Stimulated activated CD4-positive, alpha-beta T cell treated with anti-CD3 and anti-CD28 coated beads, Interleukin-1b, Interleukin-23, amount 100 ng/mL, for 24 hours (primary cell): ENCODE measurements around the gene CD300C.
A peak's percentile ranks its signal among the peaks of the same experiment; 100 is the strongest.
"Not testable (repeated sequence)": the region's sequence is repeated elsewhere in the genome, so short reads cannot be mapped to it uniquely, and the experiment has no call there.

Experiments
- DNase-seq, 4 experiments: peaks; one replicate each; pipeline ENCODE4 v3.0.0-alpha.2; 2020; ENCODE audit warnings: low read depth in 4 of 4, low spot score in 1 of 4

Gene CD300C

DNA sequence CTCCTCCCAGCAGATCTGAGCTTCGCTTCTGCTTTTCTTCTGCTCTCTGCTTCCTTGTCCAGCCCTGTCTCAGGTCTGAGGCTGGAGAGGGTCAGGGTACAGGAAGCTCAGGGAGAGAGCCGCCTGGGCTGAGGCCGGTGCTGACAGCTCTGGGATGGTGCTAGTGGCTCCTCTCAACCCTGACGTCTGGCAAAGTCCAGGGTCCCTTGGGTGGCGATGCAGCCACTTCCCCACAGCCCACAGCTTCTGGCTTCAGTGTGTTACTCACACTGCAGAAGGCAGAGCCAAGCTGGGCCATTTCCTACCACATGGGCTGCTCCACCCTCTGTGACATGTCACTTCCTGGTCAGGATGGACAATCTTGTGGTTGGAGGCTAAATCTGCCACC, at the start of gene CD300C:
Gene CD300C, minus strand, starts transcription at position 273 of the 388 bp plus-strand sequence. CDS start 333 bp downstream, outside the sequence.
- DNase-seq: no peak

DNA sequence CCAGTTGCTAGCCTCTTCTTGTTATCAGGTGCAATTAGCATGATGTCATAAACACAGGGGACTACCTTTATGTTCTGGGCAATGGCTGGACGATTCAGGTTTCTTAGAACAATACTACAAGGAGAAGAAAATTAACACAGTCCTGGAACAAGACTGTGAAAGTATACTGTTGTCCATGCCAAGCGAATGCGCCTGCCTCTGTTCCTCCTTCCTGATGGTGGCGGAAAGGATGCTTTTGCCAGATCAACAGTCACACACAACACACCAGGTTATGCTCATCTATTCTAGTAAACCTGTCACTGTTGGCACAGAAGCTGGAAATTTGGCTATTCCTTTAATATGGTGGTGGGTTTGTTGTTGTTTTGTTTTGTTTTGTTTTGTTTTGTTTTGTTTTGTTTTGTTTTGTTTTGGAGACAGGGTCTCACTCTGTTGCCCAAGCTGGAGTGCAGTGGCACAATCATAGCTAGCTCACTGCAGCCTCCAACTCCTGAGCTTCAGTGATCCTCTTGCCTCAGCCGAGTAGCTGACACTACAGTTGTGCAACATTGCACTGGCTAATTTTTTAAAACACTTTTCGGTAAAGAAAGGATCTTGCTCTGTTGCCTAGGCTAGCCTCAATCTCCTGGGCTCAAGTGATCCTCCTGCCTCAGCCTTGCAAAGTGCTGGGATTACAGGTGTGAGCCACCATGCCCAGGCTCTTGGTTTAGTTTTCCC, 49.3 kb upstream of the CD300C start:
- DNase-seq: no peak

DNA sequence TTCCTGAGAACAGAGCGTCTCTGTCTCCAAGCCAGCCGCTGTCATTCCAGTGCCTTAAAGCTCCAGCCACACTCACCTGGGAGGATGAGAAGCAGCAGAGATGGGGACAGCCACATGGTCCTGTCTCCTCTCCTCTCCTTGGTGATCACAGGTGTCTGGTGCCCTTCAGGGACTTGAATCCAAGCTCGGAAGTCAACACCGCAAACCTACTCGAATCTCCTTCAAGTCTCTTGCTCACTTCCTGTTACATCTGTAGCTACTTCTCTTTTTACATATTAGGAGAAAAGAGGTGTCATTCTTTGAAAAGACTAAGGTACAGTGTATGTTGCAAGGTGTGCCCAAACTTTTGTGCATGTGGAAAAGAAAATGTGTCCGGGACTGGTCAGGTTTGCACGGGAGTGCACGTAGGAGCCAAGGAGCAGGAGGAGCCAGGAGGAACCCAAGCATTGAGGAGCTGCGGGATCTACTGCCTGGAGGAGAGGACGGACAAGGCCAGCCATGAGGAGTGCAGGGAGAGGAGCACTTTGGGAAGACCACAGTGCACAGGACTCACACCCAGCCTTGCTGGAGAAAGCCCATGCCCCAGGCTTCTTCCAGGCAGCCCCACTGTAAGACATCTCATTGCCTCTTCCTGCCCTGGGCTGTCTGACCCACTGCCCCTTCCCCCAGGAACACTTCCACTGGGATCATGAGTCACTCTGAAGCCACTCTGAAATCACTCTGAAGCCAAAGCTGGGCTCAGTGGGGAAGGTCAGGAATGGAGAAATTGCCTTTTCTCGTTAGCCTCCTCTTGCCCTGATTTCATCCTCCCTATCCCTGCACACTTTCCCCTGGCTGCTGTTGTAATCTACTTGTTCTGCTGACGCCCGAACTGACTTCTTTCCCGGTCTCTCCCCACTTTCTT, 46.4 kb upstream of the CD300C start, which contains the start of gene CD300LD:
Gene CD300LD, minus strand, starts transcription at position 197 of the 904 bp plus-strand sequence. Its CDS starts 81 bp downstream, at position 116.
- no peak for DNase-seq

DNA sequence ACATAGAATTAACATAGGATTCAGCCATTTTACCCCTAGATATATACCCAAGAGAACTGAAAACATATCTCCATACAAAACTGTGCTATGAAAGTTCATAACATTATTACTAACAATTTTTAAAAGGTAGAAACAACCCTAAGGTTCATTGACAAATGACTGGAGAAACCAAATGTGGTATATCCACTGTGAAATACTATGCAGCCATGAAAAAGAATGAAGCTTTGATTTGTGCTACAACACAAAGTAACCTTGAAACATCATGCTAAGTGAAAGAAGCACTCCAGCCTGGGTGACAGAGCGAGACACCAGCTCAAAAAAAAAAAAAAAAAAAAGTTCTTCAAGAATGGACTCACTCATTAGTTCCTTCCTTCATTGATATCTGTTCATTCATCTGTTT, 45.6 kb upstream of the CD300C start:
- no peak for DNase-seq

DNA sequence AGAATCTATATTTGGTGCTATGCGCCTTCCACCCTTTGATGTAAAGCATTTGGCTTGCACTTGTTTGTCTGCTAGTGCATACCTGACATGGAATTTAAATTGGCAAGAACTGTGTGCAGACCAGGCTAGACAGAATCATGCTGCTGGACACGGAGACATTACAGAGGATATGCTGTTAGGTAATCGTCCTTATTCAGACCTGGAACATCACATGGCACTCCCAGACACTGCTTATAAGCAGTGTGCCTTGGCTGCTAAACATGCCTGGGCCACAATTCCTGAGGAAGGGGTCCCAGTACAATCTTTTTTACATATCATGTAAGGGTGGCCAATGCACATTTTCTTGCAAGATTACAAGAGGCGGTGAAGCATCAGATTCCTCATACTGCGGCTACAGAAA, 39.8 kb upstream of the CD300C start:
- DNase-seq: no peak

DNA sequence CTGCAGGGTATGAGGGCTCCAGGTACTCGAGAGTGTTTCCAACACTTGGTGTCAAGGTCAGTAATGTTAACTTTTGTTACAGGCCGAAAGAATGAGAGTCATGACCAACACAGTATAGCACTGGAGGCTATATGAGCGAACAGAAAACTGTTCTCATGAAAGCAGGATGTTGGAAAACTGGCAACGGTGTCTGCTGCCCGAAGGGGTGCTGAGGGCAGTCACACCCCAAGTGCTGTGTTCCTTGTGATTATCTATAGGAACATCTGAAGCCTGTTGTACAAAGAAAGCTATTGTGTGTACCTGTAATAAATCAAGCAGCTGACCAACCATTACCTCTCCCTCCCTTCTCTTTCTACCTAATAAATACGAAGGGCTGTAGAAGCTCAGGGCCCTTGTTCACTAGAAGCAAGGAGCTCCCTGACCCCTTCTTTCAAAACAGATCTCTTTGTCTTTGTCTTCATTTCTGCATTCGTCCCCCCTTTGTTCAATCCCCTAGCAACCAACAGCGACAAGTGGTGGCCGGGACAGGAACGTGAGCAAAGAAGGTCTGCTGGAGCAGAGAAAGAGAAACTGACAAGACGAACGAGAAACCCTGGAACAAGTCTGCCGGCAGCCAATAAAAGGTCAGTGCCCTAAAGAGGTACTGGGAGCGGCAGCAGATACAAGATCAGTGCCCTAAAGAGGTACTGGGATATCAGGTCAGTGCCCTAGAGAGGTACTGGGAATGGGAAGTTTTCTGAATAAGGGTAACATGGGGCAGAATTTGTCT, 38.6 kb upstream of the CD300C start:
- DNase-seq: no peak

DNA sequence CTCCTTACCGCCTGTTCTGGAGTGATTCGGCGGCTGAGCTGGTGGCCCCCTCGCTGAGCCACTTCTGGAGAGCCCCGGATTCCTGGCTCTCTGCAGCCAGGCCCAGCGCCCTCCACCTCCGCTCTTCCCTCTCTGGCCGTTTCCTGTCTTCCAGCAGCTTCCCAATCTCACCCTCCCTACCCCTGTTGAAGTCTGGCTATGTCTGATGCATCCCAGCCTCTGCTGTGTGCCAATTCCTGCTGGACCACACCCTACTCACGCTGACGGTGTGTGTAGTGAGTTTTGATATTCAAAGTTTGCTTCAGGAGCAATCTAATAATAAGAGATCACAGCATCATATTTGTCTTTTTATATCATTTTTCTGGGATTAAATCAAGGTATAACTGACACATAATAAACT, 36.7 kb upstream of the CD300C start:
- no peak for DNase-seq

DNA sequence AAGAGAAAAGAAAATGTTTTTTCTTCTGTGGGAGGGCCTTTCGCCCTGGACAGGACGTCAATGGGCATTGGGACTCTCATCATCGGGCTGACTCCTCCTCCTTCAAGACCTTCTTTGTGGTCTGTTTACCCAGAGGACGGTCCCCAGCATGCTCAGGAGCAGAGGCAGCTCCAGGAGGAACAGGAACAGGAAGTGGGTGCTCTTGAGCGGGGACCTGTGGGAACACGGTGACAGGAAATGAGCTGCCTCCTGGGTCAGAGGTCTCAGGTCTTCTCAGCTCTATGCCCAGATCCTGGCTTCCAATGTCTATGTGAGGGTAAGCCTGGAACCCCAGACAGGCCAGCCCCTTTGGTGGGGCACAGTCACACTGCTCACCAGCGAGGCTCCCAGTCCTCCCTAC, 34.0 kb upstream of the CD300C start:
- no peak for DNase-seq

DNA sequence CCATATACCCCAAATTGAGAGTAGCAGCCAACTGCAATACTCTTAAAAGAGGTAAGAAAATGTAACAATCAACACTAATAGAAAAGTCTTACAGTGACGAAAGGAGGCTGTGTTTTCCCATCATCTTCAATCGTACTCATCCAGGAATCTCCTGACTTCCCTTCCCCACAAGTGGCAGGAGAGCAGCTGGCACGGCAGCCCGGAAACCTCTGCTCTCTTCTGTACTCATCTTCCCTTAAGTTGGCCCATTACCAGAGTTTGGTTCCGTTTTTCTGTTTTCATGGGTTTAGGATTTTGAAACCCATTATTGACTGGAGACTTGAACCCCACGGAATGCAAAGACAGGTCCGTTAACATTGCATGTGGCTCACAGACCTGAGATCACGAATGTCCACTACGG, 33.1 kb upstream of the CD300C start:
- no peak for DNase-seq

DNA sequence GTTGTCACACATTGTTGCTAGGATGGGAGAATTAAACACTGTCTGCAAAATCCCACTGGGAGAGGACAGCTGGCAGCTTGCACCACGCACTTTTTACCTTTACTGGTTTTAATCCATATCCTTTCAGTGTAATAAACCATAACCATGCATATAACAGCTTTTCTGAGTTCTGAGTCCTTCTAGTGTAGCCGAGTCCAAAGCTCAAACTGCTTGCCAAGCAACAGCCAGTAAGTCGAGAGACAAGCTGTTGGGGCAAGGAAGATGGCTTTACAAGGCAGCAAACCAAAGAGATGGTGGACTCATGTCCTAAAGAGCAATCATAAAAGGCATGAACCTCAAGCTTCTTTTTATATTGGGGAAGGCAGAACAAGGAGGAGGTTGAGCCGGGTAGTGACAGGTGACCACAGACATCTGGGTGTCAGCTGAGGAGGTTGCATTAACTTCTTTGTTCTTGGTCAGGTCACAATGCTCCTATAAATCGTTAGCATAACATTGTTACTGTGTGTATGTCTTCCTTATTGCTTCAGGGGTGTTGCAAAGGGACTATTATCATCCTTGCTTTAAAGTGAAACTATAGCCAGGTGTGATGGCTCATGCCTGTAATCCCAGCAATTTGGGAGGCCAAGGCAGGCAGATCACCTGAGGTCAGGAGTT, 28.7 kb upstream of the CD300C start:
- no peak for DNase-seq

DNA sequence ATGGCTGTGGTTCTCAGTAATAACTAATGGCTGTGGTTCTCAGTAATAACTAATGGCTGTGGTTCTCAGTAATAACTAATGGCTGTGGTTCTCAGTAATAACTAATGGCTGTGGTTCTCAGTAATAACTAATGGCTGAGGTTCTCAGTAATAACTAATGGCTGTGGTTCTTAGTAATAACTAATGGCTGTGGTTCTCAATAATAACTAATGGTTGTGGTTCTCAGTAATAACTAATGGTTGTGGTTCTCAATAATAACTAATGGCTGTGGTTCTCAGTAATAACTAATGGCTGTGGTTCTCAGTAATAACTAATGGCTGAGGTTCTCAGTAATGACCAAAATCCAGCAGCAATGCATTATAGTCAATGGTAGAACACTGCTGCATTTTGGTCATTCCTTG, 27.7 kb upstream of the CD300C start:
- DNase-seq: not testable (repeated sequence)

DNA sequence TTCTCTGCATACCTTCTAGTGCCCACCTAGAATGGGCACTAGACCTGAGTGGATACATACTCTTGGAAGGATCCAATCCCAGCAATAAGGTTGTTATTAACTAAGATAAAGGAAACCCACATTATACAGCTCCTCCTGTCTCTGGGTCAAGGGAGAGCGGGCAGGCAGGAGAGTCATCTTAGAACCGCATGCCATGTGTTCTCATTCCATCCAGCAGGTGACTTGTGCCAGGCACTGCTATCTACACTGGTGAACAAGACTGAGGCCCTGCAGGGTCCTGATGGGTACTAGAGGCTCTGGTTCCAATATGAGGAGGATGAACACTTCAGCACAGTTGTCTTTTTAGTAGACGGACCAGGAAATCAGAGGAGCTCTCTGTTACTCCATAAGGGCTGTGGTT, 27.3 kb upstream of the CD300C start:
- DNase-seq: no peak

DNA sequence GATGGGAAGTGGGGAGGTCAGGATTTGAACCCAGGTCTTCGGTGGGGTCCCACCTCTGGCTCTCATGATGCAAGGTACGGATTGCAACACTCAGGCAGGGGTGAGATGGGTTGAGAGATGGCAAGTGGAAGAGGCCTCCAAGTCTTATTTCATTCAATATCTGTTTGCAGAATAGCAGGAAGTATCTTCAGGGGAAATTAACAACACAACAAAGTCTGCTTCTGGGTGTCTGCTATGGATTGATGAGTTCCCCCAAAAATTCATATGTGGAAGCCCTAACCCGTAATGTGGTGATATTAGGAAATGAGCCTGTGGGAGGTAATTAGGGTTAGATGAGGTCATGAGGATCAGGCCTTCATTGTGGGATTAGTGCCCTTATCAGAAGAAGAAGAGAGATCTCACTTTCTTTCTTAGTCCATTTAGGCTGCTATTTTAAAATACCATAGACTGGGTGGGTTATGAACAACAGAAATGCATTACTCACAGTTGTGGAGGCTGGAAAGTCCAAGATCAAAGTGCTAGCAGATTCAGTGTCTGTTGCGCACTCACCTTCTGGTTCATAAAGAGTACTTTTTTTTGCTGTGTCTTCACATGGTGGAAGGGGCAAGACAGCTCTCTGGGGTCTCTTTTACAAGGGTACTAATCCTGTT, 25.8 kb upstream of the CD300C start:
- no peak for DNase-seq

DNA sequence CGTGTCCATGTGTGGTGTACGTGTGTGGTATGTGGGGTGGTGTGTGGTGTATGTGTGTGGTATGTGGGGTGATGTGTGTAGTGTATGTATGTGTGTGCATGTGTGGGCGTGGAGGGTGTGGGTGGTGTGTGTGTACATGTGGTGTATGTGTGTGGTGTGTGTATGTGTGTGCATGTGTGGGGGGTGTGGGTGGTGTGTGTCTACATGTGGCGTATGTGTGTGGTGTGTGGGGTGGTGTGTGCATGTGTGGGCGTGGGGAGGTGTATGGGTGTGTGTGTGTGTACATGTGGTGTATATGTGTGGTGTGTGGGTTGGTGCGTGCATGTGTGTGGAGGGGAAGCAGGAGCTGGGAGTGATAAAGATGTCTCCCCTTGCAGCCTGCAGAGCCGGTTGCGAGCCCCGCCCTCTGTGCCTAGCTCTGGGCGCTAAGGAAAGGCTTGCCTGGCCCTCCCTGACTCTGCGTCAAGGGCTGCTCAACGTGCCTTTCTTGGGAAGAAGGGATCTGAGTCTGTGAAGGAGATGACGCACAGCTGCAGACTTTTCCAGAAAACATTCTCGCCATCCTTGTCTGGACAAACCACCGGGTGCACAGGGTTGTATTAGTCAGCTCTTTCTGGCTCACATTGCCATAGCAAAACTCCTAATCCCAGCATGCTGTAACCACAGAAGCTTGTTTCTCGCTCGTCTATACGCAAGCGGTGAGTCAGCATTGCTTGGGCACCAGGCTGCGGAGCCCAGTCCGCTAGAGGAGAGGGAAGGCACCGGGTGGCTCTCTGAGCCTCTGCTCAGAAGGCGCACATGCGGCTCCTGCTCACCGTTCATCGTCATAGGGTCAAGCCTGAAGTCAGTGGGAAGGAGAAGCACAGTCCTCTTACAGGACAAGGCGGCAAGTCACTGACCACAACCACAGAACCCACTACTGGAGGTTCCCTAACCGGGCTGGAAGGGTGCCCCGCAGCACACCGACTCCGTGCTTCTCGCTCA, 23.4 kb upstream of the CD300C start:
- peak in 1 of 4 experiments; percentile 13 for DNase-seq

DNA sequence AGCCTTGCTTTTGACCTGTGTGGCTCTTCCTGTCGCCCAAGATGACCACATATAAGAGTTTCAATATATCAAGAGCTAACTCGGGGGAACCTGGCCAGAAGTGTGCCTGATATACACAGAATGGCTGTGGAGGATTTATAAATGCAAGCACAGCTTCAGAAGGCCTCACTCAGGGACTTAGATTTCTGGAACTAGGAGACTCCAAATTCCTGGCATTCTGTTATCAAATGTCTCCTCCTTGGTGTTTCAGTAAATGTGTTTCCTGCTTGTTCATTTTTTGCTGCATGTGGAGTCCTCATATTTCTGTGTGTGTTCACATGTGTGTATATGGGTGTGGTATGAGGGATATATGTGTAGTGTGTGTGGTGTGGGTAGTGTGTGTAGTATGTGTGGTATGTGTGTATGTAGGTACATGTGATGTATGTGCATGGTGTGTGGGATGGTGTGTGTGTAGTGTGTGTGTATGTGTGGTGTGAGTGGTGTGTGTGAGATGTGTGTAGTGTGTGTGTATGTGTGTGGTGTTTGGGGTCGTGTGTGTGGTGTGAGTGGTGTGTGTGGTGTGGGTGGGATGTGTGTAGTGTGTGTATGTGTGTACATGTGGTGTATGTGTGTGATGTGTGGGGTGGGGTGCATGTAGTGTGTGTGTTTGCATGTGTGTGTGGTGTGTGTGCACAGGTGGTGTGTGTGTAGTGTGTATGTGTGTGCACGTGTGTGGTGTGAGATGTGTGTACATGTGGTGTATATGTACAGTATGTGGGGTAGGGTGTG, 22.4 kb upstream of the CD300C start:
- DNase-seq: no peak

DNA sequence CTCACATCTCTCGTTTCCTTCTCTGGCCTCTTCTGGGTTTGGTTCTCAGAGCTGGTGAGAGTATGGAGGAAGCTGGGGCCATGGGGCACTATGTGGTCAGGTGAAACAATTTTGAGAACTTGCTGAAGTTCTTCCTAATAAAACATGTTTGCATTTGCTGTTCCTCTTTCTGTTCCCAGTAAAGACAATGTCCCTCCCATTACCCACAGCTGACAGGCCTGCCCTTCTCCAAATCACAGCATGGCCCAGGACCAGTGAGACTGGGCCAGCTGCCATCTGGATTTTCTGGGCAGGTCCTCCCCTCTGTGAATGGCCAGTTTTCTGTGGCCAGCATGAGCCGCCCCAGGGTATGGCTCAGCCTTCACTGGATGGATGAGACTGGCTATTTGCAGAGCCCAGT, 21.5 kb upstream of the CD300C start, which contains the start of gene CD300H:
Gene CD300H, minus strand, starts transcription at position 113 of the 400 bp plus-strand sequence.
- DNase-seq: no peak

DNA sequence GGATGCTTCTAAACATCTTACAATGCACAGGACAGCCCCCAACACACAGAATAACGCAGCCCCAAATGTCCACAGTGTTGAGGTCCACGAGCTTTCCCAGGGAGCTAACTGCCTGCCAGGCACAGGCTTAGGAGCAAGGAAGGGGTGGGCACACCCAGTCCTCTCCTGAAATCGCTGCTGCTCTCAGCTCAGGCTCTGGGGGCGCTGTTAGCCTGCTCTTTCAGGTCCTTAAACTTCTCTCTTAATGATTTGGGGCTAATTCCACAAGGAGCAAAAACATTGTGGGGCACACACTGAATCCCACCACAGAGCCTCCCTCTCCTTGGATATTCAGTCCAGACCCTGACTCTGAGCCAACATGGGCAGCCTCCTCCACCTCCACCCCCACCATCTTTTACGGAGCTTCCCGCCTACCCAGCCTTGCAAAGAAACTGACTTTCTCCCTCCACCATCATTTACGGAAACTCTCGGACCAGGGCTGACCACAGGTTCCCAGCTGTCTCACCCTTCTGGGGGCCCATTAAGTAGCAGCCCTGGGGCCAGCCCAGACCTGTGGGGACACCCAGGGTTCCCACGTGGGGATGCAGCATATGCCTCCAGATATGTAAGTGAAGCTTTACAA, 20.3 kb upstream of the CD300C start:
- peak in 1 of 4 experiments; percentile 25 for DNase-seq

DNA sequence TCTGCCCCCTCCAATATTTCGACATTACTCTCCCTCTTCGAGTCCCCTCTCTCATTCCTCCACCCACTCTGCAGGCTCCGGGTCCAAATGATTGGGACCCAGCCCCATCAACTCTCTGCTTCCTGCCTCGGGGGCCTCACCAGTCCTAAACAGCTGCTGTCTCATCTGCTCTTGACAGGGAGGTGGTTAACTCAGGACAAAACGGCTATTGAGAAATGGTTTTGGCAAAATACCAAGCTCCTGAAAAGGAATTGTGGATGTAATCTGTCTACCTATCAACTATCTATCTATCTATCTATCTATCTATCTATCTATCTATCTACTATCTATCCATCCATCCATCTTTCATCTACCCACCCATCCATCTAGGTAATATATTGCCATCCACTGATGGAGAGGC, 19.2 kb upstream of the CD300C start:
- no peak for DNase-seq
